Measurements from ENCODE around the gene LRRIQ1.
"Not testable (repeated sequence)": the region's sequence is repeated elsewhere in the genome, so short reads cannot be mapped to it uniquely, and the experiment has no call there.

LRRIQ1 gene

DNA sequence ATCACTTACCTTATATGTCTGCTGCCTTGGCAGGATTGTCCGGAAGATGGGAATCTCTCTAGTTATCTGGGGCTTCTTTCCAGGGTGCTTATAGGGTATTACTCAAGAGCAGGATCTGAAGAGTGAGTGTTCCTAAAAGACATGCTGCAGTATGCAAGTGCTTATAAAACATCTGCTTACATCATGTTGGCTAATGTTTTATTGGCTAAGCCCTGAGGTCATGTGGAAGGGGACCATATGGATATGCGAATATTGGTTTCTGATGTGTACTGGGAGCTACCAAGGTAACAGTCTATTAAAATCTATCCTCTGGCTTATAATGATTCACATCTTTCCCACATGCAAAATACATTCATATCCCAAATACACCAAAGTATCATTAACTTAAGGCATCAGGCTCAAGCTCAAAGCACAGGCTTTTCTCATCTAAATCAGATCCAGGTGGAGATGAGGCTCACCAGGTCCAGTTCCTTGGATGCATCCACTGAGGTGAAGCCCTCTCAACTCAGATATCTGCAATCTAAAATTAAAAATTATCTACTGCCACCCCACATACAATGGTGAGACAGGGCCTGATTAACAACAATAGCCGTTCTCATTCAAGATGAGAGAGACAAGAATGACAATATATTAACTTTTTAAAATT, 29.8 kb downstream of the LRRIQ1 start:
- no peak for DNase-seq

DNA sequence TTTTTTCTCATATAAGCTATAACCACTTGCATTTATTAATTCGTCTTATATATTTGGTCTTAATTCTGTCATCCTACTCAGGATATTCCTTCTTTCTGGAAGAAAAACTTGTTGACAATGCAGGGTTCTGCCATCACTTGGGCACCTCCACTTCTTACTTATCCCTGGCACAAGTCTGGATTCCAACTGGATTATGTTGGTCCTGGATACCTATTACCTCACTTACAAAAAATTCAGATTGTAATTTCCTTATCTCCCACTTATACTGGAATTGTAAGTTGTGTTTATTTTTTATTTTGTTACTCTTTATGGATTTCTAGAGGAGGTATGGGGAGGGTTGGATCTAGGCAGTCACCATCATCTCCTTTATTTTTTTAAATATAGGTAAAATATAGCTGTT, 36.7 kb downstream of the LRRIQ1 start:
- DNase-seq, result no peak

DNA sequence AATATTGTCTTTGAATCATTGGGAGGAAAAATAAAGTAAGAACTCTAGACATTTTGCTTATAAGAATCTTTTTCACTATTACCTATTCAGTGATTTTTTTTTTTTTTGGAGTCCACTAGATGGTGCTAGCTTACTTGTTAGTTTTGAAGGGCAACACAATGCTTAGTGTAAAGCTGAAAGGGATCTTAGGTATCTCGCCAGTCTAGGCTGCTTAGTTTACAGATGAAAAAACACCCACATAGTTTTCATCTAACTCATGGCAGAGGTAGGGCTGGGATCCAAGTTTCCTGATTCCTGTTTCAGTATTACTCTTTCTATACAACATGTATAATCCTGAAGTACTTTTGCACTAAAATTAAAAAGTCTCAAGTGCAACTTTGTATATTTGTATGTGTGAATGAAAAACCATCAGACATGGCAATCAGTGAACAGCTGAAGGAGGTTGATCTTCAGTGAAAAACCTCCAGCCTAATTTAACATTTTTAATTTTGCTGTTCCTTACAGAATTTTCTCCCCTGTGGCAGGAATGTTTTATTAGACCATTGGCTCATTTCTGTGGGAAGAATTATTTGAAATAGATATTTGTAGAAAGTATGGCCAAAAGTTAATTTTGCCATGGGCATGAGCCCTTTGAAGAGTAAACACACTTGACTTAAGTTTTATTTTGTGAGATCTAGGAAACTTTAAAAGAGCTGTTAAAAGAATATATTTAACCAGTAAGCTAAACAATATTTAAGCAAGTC, 40.7 kb downstream of the LRRIQ1 start:
- no peak for DNase-seq

DNA sequence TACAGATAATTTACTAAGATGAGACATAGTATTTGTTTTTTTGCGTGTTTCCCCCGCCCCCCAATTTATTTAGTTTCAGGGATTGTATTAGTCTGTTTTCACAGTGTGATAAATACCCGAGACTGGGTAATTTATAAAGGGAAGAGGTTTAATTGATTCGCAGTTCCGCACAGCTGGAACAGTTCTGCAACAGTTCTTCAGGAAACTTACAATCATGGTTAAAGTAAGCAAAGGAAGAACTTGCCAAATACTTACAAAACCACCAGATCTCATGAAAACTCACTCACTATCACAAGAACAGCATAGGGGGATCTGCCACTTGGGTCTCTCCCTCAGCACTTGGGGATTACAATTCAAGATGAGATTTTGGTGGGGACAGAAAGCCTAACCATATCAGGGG, 48.9 kb downstream of the LRRIQ1 start:
- DNase-seq, result no peak

DNA sequence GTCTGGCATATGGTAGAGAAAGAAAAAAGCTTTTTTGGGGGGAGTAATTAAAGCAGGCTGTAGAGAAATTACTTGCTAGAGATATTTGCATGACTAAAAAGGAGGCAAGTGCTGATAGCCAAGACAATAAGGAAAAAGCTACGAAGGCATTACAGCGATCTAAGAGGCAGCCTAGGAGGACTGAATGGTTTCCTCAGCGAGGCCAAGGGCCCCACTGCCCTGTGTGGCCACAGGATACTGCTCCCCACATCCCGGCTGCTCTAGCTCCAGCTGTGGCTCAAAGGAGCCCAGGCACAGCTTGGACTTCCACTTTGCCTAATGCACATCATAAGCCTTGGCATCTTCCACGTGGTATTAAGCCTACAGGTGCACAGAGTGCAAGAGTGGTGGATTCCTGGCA, 53.6 kb downstream of the LRRIQ1 start:
- no peak for DNase-seq

DNA sequence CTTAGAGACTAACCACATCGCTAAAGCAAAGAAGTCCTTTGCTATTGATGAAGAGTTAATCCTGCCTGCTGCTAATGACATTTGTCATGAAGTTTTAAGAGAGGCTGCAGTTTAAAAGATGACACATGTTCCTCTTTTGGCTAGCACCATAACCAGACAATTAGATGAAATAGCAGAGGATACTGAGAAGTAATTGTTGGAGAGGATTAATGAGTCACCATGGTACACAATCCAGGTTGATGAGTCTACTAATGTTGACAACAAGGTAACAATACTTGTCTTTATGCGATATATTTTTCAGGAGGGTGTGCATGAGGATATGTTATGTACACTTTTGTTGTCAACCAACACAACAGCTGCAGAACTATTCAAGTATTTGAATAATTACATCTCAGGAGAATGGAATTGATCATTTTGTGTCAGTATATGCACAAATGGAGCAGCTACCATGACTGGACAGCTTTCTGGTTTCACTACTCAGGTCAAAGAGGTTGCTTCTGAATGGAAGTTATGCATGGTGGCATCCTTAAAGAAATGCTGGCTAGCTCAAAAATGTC, 56.7 kb downstream of the LRRIQ1 start:
- no peak for DNase-seq

DNA sequence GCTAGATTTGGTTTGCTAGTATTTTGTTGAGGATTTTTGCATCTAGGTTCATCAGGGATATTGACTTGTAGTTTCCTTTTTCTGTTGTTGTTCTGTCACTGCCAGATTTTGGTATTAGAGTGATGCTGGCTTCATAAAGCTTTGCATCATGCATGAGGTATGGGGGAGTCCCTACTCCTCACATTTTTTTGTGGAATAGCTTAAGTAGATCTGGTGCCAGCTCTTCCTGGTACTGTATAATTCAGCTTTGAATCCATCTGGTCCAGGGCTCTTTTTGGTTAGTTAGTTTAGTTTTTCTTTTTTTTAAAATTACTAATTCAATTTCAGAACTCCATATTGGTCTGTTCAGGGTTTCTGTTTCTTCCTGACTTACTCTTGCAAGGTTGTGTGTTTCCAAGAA, 59.4 kb downstream of the LRRIQ1 start:
- DNase-seq, result no peak

DNA sequence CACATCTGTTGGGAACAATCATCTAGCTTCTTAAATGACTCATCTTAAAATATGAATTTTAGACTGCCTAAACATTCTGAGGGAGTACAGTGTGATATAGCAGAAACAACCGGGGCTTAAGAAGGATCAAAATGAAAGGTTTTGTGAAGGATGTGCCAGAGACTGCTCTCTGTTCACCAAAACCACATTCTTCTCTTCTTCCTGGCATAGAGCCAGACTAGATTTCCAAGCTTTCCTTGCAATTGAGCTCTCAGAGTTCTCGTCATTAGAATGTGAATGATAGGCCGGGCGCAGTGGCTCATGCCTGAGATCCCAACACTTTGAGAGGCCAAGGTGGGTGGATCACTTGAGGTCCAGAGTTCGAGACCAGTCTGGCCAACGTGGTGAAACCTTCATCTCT, 94.5 kb downstream of the LRRIQ1 start:
- no peak for DNase-seq

DNA sequence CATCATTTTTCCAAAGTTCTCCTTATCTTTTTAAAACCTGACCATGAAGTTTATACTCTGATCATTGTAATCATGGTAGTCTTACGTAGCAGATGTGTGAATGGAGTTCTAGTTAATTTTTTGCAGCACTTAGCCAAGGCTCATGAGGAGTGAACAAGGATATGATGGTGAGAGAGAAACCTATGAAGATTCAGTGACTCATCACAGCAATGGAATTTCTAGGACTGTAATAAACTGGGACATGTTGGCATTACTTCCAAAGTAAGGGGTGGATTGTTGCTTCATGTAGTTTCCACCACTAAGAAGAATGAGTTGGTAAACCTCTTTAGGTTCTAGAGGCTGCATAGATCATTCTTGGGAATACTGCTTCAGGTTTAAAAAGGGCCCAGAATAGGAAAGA, 102.7 kb downstream of the LRRIQ1 start:
- no peak for DNase-seq

DNA sequence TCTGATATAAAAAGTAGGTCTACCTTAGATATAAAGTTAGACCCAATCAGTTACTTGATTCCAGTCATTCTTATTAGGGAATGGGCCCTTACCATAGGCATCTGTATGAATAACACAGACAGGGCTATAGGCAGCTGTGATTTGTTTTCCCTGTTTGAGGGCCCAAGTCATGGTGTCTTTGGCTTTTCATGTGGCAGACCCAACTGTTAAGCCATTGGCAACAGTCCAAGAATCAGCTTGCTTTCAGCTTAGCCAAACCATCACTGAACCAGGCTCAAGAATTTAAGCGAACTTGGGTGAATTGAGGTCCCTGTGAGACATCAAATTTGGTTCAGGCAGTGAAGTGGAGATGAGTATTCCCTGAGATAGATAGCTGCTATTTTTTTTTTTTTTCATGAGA, 111.2 kb downstream of the LRRIQ1 start:
- DNase-seq, result no peak

DNA sequence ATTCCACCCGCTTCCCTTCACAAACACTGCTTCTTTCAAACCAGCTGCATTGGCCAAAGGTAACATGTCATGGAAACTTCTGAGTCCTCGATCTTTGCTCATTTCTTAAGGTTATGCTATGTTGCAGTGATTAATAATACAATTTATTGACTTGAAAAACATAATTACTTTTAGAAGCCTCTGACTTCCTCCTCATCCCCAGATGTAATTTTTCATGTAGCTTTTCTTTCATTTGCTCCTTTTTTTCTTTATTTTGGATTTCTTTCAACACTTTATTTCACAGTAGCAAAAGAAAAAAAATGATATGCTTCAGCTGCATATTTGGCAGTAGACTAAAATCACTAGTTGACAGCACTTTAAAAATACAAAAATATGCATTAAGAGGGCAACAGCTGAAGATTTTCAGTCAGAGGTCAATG, 116.2 kb downstream of the LRRIQ1 start:
- DNase-seq, result no peak

DNA sequence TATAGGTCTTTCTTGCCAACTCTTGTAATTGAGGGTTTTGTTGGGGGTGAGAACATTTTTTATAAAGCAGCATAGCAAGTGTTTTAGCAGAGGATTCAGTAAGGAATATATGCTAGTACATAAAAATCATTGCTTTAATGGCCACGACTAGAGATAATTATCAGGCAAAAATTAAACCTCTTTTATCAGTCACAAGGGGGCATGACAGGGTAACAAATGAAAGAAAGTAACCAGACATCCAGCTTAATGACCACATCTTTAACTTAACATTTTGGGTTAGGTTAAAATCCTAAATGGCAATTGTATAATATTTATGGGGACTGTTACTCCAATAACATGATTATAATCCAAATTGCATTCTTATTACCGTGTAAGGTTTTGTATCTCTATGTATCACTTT, 119.6 kb downstream of the LRRIQ1 start:
- no peak for DNase-seq

DNA sequence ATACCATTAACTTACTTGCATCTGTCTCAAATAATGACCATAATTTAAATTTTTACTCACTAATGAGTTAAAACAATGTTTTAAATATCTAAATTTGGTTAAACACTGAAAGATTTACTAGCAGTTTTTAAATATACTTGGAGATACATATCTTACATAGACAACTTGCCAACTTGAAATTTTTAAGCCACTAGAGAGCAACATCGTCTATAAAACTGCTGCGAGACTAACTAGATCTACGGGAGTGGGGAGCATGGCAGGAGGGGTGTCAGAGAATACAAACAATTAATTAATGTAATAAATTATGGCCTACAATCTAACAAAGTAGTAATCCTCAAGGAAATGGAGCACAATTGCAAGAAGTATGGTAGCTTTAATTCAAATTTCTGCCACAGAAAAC, 120.4 kb downstream of the LRRIQ1 start:
- no peak for DNase-seq

DNA sequence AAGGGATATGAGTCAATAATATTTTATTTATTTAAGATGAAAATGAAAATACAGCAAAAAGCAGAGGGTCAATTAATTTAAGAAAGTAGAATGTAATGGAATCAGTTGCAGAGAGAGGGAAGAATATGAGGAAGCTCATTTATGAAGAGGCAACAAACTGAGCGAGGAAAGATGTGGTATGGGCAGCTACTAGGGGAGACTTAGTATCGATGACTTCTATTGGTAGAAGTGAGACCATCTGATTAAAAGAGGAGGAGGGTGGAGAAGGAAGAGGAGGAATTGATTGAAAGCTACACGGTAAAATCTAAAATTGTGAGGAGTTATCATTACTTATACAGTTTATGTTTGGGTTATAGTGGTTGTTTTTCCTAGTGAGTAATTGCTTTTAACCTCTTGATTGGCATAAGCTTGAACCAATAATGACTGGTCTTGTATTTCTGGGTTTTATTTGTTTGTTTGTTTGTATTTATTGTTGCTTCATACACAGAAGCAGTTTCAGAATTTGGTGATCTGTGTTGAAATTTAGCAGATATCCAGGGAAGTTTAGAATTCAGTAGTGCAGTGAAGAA, 121.0 kb downstream of the LRRIQ1 start:
- DNase-seq, result no peak

DNA sequence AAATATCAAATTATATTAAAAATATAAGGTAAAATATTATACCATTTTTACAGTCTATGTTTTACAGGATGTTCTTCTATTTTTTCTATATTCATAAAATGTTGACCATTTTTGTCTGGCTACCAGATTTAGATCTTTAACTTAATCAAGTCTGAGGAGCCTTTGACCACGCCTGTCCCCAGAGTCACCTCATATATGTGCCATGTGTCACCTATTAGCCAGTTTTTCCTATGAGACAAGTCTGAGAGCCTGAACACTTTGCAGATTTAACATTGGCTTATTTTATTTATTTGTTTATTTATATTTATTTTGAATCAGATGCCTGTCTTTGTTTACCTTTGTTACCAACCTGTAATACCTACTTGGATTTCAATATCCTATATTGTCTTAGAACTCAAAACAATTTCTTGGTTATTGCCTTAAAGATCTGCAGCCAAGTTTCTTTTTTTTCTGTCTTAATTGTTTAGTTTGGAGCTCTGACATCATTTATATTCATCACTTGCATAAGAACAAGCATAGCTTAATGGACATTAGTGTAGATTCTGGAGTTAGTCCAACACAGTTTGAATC, 127.7 kb downstream of the LRRIQ1 start:
- no peak for DNase-seq

DNA sequence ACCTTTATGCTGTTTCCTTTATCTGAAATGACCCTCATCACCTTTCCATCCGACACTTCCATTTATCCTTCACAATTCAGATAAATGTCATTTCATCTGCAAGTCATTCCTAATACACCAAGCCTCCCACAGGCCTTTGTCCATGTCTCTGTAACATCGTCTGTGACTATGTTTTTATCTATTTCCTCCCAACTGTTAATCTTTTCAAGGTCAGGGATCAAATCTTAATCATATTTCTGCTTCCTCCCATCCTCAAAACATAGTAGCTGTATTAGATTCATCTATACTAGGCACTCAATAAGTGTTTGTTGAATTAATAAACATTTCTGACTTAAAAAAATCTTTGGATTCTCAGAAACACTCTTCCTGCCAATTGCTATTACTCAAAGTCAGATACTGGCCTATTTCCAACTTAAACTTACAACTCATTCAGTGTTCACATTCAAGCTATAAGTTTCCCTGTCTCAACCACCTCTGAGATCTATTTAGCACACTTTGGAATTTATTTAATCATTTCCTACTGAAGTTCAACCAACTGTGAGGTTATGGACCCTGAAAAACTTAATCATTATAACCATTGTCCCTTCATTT, 143.6 kb downstream of the LRRIQ1 start:
- DNase-seq, result no peak

DNA sequence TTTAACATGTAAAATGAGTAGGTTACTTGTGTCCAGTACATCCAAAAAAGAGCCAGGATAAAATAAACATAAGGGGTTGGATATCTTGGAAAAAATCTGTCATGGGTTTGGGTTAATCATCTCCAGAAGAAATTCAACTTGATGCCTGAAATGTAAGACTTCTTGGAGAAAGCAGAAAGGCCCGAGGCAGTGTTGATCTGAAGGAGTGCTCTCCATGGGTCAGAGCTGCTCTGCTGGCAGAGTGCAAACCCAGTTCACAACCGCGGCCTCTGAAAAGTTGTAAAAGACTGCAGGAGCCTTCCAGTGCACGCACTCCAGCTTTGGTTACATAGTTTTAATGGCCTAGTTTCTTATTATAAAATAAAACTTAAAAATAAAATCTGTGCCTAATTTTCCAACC, 146.5 kb downstream of the LRRIQ1 start:
- no peak for DNase-seq

DNA sequence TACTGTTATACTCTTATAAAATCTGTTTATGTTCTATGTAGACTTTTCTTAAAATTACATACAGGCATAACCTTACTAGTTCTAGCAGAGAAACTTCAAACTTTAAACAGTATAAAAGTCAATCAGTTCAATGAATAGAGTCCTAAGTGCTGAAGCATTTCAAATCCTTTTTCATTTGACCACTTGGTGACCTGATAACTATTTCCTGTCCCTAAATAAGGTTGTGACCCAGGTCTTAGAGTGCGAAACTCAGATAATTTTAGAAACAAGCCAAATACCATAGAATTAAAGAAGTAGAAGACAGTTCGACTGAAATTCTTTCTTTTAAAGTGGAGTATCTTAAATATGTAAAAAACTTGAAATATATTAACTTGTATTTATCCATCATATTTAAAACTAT, 147.7 kb downstream of the LRRIQ1 start:
- DNase-seq, result no peak

DNA sequence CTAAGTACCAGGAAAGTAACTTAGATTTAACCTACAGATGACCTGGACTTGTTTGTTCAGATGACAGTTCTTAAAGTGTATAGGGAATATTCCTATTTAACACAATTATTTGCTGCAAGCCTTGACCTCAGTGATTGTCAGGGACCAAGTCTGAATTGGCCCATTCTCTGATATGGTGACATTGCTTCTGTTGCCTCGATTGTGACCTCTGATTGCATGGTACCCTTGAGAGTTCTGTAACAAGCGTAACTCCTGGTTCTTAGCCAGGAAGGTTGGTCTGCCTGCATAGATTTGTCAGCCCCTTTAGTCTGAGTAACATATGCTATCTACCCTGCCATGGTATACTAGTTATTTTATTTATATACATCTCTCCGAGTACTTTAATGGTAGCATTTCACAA, 150.1 kb downstream of the LRRIQ1 start:
- no peak for DNase-seq

DNA sequence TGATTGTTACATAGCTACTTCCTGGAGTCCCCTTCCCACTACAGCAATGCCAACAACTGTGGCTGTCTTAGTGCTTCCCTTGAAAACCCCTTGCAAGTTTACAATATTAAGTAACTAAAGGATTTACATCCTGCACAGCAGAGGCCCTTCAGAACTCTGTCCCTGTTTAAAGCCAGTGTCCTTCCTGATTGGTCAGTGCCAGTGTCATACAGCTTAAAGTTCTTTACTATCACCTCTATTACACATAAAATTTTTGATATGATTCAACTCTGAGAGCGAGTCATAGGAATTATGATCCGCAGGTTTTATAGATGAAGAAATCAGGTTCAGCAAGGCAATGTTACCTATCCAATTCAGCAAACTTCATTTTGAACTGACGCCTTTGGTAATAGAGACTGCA, 152.5 kb downstream of the LRRIQ1 start:
- DNase-seq, result no peak

DNA sequence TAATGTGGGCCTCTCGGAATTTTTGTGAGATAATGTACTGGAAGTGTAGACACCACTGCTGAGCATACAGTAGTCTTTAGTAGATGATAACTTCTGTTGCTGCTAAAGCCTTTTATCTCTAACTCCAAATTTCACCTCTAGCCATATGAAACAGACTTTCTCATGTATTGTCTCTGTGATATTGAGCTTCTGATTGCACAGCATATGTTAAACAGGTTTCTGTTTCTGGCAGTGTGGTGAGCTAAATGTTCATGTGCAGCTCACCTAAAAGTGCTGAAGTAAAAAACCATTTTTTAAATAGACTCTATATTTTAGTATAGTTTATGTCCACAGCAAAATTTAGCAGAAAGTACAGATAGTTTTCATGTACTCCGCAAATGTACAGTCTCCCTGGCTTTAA, 154.6 kb downstream of the LRRIQ1 start:
- no peak for DNase-seq

DNA sequence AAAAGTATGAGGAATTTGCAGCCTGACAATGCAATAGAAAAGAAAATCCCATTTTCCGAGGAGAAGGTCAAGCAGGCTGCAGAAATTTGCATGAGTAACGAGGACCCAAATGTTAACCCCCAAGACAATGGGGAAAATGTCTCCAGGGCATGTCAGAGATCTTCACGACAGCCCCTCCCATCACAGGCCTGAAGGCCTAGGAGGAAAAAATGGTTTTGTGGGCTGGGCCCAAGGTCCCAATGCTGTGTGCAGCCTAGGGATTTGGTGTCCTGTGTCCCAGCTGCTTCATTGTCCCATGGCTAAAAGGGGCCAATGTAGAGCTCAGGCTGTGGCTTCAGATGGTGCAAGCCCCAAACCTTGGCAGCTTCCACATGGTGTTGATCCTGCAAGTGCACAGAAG, 167.7 kb downstream of the LRRIQ1 start:
- DNase-seq, result not testable (repeated sequence)

DNA sequence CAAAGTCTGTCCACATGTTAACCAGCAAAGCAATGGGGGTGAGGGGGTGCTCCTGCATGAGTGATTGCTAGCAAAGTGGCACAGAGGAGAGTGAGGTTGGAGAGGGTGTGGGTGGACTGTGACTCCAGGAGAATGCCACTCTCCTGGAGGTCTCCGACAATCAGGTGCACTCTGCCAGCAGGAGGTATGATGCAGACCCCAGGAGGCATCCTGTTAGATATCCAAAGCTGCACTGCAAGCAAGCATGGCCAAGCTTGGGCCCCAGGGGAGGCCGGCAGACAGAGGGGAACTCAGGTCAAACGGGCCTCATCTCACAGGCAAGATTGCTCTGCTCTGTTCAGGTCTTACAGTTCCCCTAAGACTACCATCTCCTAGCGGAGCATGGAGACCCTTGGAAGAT, 170.4 kb downstream of the LRRIQ1 start:
- no peak for DNase-seq

DNA sequence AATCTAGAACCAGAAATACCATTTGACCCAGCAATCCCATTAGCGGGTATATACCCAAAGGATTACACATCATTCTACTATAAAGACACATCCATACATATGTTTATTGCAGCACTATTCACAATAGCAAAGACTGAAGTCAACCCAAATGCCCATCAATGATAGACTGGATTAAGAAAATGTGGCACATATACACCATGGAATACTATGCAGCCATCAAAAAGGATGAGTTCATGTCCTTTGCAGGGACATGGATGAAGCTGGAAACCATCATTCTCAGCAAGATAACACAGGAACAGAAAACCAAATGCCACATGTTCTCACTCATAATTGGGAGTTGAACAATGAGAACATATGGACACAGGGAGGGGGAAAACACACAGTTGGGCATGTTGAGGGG, 188.2 kb downstream of the LRRIQ1 start:
- DNase-seq, result not testable (repeated sequence)
